ENCODE results near the gene CEBPB. TPM values are rescaled to one million over a fixed set of nuclear protein-coding genes. Genes with fewer than 3 reads are reported as not detected.

The CEBPB gene
- total RNA-seq, 2 donors from 2014 or later, result 61.3 to 102 TPM

DNA sequence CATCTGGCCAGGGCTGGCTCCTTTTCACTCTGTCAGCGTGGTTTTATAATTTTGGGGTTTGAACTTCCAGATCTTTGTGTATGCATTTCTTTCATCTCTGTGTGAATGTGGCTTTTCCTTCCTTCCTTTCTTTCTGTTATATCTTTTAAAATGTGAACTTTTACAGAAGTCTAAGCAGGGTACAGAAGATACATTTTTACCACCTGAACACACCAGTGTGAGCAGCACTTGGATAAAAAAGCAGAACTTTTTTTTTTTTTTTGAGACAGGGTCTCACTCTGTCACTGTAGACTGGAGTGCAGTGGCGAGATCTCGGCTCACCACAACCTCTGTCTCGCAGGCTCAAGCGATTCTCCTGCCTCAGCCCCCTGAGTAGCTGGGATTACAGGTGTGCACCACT, 20.5 kb downstream of the CEBPB start:
- no peak for DNase-seq (ENCODE audit: low spot score)
- no peak overlapping the region for H3K4me3 ChIP-seq
- H3K9me3 ChIP-seq, result no peaks in the 10 kb centered on the region
- TF ChIP-seq, protein P1, sequence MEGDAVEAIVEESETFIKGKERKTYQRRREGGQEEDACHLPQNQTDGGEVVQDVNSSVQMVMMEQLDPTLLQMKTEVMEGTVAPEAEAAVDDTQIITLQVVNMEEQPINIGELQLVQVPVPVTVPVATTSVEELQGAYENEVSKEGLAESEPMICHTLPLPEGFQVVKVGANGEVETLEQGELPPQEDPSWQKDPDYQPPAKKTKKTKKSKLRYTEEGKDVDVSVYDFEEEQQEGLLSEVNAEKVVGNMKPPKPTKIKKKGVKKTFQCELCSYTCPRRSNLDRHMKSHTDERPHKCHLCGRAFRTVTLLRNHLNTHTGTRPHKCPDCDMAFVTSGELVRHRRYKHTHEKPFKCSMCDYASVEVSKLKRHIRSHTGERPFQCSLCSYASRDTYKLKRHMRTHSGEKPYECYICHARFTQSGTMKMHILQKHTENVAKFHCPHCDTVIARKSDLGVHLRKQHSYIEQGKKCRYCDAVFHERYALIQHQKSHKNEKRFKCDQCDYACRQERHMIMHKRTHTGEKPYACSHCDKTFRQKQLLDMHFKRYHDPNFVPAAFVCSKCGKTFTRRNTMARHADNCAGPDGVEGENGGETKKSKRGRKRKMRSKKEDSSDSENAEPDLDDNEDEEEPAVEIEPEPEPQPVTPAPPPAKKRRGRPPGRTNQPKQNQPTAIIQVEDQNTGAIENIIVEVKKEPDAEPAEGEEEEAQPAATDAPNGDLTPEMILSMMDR (IDR thresholded peaks at IDR 0.05), result no peak
- H3K27ac ChIP-seq, result no peak overlapping the region
- peaks cover 0 to 6% of the 10 kb centered on the region in 2 donors for H3K4me1 ChIP-seq
- no peaks in the 10 kb centered on the region for H3K36me3 ChIP-seq
- no peaks in the 10 kb centered on the region for H3K27me3 ChIP-seq

DNA sequence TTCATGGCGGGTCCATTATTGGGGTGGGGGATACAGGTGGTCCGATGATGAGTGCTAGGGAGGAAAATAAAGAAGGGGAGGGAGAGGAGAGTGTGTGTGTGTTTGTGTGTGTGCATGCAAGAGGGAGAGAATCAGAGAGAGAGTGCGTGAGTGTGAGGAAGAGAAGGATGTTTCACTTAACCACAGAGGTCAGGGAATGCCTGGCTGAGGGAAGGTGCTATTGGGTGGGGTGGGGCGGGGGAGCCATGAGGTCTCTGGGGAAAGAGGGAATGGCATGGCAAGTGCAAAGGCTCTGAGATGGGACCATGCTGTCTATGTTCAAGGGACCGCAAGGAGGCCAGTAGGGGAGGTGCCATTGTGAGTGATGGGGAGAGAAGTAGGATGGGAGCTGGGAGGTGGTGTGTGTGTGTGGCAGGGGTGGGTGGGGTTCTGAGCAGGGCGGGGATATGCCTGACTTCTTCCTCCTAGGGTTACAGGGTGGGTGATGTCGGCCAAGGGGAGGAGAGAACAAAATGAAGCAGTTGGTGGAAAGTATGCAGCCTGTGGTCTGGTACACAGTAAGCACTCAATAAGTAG, 23.0 kb downstream of the CEBPB start:
- no peaks in the 10 kb centered on the region for H3K27me3 ChIP-seq
- DNase-seq (ENCODE audit: low spot score), result no peak
- no peak overlapping the region for H3K4me3 ChIP-seq
- no peak overlapping the region for H3K27ac ChIP-seq
- TF ChIP-seq, protein P1 (IDR thresholded peaks at IDR 0.05), result no peak
- no peaks in the 10 kb centered on the region for H3K9me3 ChIP-seq
- H3K4me1 ChIP-seq, result peaks cover 0 to 6% of the 10 kb centered on the region in 2 donors
- H3K36me3 ChIP-seq, result no peaks in the 10 kb centered on the region

DNA sequence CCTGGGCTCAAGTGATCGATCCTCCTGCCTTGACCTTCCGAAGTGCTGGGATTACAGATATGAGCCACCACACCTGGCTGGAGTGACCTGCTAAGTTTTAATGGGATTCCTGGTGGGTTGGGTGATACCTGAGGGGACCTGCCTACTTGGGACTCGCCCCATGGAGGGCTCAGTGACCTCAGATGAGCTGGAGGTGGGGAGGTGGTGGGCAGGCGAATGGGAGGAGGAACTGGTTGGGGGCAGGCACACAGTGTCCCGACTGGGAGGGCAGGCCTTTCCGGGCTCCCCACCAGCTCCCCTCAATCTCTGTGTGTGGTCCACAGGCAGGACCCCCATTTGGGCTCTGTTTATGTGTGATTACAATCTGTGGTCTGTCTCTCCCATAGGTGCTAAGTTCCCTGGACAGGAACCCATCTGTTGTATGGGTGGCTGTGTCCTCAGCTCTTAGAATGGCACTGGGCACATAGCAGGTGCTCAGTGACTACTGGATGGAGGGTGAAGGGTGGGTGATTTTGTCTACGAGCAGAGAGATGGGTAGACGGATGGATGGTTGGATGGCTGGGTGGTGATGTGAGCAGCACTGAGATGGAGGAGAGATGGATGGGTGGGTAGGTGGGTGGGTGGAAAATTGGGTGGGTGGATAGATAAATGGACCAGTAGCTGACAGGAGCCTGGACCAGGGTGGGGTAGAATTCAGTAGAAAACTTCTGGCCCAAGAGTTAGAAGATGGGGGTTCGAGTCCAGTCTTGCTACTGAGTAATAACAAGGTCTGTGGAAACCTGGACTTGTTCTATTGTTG, 23.8 kb downstream of the CEBPB start:
- no peak for DNase-seq (ENCODE audit: low spot score)
- H3K36me3 ChIP-seq, result no peaks in the 10 kb centered on the region
- peaks cover 0 to 6% of the 10 kb centered on the region in 2 donors for H3K4me1 ChIP-seq
- no peaks in the 10 kb centered on the region for H3K9me3 ChIP-seq
- no peak overlapping the region for H3K27ac ChIP-seq
- no peak overlapping the region for H3K4me3 ChIP-seq
- no peaks in the 10 kb centered on the region for H3K27me3 ChIP-seq
- TF ChIP-seq, protein P1 (IDR thresholded peaks at IDR 0.05), result no peak

DNA sequence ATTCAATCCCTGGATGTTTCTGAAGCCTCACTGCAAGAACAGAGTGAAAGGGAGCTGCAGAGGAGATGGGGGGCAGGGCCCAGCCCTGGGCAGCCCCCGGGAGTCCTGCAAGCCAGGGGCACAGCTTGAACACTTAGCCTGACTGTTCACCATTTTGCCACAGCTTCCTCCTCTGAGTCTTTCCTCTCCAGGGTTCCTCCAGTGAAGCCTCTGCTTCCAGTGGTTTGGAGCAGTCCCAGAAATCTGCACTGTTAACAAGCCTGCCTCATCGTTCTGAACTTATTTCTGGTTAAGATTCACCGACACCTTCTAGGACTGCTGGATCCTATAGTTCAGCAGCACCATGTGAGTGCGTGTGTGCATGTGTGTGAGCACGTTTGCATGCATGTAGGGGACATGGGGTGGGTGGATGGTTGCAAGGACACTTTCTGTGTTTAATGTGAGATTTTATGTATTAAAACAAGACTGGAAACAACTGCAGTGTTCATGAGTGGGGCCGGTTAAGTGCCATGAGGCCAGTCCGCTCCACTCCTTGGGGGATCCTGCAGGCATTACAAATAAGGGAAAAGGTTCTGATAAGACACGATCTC, 24.6 kb downstream of the CEBPB start:
- Histone ChIP-seq H3K4me1 (peaks cover 0 to 6% of the 10 kb centered on the region in 2 donors), H3K4me3 (no peak overlapping the region), H3K36me3 (no peaks in the 10 kb centered on the region), H3K27me3 (no peaks in the 10 kb centered on the region), H3K27ac (no peak overlapping the region), H3K9me3 (no peaks in the 10 kb centered on the region)
- no peak for DNase-seq (ENCODE audit: low spot score)
- TF ChIP-seq, protein P1 (IDR thresholded peaks at IDR 0.05), result no peak

DNA sequence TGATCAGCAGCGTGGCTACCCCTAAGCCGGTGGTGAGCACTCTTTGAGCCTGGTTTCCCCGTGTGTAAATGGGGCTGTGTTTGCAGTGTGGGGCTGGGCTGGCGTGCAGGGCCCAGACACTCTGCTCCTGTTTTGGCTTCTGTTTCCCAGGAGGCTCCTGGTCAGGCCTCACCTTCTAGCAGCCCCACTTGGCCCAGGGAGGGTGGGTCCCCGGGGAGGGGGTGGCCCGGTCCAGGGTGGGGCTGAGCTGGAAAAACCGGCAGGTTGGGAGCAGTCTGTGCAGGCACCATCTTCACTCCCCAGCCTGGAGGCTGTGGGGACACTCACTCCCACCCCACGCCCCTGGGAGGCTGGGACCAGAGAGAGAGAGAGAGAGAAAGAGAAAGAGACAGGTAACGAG, 25.3 kb downstream of the CEBPB start:
- H3K36me3 ChIP-seq, result no peaks in the 10 kb centered on the region

More for the DNA sequence above, 25.3 kb downstream of the CEBPB start:
- Histone ChIP-seq H3K27me3 (no peaks in the 10 kb centered on the region), H3K27ac (no peak overlapping the region), H3K4me3 (no peak overlapping the region), H3K4me1 (peaks cover 0 to 6% of the 10 kb centered on the region in 2 donors), H3K9me3 (no peaks in the 10 kb centered on the region)
- no peak for DNase-seq (ENCODE audit: low spot score)
- TF ChIP-seq, protein P1 (IDR thresholded peaks at IDR 0.05), result no peak
